ENCODE results near the gene LRWD1.
"Not testable (repeated sequence)": the region's sequence is repeated elsewhere in the genome, so short reads cannot be mapped to it uniquely, and the experiment has no call there.

Gene LRWD1

DNA sequence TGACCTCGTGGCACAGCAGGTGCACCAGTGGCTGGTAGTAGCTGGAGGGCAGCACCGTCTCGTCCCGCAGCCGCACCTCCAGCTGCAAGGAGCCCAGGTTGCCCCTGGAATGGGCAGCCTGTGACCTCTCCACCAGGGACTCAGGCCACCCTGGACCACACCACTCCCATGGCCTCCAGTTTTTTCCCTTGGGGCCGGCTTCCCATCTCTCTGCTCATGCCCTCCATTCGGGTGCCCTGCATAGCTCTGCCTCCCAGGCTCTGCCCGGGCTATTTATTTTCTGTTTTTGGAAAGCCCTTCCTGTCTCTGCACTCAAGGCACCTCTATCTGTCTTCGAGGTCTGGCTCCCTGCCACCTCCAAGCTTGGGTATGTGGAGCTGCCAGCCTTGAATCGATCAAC is 32.1 kb downstream of the LRWD1 start:
- DNase-seq (ENCODE audit: low read depth) = not testable (repeated sequence)

DNA sequence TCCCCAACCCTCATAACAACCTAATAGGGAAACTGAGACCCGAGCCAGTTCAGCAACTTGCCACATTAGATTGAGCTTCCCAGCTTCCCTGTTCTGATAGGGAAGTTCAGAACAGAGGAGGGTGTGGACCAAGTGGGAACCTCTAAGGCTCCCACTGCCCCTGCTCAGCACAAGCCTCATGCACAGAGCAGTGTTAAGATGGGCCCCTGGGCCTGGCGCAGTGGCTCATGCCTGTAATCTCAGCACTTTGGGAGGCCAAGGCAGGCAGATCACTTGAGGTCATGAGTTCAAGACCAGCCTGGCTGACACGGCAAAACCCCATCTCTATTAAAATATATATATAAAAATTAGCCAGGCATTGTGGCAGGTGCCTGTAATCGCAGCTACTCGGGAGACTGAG is 32.5 kb downstream of the LRWD1 start:
- DNase-seq (ENCODE audit: low read depth) = not testable (repeated sequence)

DNA sequence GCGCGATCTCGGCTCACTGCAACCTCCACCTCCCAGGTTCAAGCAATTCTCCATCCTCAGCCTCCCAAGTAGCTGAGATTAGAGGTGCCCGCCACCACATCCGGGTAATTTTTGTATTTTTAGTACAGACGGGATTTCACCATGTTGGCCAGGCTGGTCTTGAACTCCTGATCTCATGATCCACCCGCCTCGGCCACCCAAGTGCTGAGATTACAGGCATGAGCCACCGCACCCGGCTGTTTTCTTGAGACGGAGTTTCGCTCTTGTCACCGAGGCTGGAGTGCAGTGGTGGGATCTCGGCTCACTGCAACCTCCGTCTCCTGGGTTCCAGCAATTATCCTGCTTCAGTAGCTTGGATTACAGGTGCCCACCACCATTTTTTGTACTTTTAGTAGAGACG is 33.5 kb downstream of the LRWD1 start:
- DNase-seq (ENCODE audit: low read depth) = not testable (repeated sequence)

DNA sequence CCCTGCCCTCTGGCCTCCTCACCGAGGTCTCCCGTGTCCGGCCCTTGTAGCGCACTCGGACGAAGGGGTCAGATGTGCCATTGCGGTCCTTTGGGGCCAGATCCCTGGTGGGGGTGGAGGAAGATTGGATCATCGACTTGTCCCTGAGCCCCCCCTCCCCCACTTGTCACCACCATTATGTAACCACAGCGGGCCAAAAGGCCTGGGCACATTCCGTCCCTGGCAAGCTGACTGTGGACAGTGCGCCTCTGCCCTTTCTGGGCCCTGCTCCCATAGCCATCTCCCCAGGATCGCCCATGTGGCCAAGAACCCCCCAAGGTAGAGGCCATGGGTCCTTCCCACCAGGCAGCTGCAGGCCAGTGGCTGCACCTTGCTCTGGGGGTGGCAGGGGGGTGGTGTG is 38.4 kb downstream of the LRWD1 start:
- not testable (repeated sequence) for DNase-seq (ENCODE audit: low read depth)

DNA sequence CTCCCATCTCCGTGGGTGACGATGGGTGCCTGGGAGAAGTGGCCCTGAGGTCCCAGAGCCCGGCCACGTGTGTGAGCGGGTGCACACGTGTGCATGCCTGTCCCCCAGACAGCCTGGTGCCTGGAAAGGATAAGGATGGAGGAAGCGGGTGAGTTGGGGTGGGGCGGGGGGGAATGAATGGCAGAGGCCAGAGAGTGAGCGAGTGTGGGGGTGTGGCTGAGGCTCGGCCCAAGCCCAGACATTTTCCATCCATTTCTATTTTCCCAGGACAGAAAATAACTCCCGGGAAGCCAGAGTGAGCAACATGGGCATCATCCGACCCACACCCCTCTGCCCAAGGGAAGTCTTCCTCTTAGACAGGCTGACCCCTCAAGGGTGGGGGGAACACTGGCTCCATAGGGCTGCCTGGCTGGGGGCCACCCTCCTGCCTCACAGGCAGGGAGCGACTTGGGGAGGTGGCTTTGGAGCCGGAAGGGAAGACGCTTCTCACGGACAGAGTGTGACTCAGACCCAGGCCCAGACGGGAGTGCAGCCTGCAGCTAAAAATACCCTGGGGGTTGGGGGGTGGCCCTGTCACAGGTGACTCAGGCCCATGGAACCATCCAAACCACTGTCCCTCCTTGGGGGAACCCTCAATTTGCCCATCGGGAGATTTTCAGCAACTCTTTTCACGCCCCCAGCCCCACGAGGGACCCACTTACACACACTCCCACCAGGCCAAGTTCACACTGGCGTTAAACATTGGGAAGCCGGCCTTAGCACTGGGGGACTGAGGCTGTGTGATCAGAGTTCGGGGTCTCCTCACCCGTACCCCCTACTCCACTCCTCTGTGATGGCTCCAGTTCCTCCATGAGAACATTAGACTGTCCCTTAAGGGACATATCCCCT is 40.8 kb downstream of the LRWD1 start:
- DNase-seq (ENCODE audit: low read depth) = not testable (repeated sequence)

DNA sequence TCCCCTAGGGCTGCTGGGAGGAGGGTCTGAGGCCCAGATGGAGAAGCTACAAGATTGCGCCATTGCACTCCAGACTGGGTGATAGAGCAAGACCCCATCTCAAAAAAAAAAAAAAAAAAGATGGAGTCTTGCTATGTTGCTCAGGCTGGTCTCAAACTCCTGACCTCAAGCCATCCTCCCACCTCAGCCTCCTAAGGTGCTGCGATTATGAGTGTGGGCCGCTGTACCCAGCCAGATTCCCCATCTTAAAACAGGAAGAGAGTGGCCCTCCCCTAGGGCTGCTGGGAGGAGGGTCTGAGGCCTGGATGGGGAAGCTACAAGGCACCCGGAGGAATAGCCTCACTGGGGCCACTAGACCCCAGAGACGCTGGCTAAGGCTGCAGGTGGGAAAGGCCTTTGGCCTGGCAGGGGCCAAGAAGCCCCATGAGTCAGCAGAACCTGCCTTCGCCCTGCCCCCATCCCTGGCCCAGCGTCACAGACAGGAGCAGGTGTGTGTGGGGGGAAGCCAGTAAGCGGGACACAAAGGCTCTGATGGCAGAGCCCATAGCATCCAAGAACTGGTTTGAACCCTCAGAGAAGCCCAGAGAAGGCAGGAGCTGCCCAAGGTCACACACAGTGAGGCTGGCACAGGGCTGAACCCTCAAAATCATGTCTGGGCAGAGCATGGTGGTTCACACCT is 42.8 kb downstream of the LRWD1 start:
- not testable (repeated sequence) for DNase-seq (ENCODE audit: low read depth)

DNA sequence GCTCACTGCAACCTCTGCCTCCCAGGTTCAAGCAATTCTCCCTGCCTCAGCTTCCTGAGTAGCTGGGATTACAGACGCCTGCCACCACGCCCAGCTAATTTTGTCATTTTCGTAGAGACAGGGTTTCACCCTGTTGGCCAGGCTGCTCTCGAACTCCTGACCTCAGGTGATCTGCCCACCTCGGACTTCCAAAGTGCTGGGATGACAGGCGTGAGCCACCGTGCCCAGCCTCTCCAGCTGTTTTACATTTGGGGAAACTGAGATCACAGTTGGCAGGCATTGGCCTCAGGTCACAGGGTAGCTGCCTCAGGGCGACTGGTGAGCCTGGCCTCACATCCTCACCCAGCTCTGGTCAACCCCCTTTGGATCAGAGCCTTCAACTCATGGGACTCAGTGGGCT is 45.8 kb downstream of the LRWD1 start:
- not testable (repeated sequence) for DNase-seq (ENCODE audit: low read depth)

DNA sequence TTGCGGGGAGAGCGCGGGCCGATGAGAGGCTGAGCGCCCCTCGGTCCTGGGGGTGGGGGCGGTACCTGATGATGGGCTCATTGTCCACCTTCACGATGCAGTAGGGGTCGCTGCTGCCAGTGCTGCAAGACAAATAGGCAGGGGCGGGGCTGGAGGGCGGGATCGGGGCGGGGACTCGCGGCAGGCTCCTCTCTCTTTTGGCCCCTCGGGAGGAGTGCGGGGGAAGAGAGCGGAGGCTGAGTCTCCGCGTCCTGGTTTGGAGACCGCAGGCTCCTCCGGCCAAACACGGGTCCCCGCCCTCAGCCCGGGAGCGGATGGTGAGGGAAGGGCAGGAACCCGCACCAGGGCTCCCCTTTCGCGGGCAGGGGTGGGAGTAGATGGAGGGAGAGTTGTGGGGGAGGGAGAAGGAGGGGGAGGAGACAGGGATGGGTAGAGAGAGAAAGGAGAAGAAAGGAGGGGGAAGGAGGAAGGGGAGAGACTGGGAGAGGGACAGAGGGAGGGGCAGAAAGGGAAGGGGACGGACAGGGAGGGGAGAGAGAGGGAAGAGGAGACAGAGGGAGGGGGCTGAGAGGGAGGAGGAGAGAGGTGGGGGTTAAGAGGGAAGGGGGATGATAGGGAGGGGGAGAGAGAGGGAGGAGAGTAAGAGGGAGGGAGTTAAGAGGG is 47.2 kb downstream of the LRWD1 start:
- not testable (repeated sequence) for DNase-seq (ENCODE audit: low read depth)

DNA sequence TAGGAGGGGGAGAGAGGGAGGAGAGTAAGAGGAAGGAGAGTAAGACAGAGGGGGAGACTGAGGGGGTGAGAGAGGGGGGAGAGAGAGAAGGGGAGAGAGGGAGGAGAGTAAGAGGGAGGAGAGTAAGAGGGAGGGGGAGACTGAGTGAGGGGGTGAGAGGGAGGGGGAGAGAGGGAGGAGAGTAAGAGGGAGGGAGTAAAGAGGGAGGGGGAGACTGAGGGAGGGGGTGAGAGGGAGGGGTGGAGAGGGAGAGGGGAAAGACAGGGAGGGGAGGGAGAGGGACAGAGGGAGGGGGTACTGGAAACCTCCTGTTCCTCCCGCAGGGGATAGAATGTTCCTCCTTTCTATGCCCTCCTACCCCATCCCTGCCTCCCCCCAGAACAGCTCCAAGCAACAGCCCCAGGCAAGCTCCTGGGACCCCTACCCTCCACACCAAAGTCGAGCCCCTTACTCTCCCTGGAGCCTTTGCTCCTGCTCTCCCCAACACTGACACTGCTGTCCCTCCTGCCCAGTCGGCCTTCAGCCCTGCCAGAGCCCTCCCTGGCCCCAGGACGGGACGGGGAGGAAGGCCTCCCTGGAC is 47.9 kb downstream of the LRWD1 start:
- not testable (repeated sequence) for DNase-seq (ENCODE audit: low read depth)

DNA sequence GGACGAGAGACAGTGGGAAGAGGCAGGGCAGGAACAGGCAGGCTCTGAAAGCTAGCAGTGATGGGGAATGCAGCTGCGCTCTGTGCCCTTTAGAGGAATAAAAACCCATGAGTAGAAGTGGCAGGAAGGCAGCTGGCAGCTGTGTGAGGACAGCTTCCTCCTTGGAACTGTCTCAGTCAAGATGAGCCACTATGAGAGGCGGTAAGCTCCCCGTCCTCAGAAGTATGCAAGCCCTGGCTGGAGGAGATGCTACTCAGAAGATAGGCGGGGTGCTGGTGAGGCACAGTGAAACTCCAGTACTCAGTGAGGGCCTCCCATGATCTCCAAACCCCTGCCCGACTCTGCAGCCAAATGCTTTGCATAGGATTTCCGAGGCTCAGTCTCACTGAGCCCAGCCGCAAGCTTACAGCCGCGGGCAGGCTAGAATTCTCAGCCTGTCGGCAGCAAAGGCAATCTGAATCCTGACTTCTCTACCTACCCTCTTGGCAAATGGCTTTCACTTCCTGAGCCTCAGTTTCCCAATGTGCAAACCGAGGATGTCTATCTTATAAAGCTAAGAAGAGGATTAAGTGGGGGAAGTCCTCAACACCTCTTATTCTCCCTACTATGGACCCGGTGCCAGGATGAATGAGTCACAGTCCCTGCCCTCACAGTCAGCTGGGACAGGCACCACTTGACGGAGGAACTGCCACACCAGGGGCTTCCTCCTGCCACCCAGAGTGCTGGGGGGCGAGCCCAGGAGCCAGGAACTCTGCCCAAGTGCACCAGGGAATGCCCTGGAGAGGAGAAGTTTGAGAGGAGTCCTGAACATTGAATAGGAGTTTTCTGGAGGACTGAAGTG is 50.3 kb downstream of the LRWD1 start:
- not testable (repeated sequence) for DNase-seq (ENCODE audit: low read depth)

DNA sequence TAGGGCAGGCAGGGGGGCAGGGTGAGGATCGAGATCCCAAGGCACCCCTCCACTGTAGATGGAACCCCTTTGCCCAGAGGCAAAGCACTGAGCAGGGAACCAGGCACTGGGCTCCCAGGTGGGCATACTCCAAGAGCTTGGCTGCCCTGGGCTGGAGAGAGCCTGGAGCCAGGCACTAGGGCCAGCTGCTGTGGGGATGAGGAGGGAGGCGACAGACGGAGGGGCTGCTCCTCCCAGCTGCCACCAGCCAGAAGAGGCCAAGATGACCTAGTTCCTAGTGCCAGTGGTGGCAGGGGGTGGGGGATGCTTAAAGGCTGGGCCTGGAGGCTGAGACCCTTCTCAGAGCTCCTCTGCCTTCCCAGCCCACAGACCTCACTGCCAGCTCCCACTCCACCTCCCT is 51.1 kb downstream of the LRWD1 start:
- not testable (repeated sequence) for DNase-seq (ENCODE audit: low read depth)

DNA sequence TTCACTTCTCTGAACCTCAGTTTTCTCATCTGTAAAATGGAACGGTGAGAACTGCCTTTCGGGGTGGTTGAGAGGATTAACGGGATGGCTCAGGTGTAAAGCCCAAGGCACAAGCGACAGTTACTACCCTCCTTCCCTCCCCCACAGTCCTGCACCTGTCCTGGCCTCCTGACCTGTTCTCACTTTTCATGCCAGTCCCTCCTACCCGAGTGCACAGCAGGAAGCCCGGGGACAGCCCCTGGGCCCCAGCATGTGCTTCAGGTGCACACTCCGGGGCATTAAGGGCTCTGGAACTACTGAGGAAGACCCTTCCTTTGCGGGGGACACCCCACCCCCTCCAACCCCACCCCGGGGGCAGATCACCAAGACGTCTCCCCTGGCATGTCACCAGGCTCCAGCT is 52.2 kb downstream of the LRWD1 start:
- not testable (repeated sequence) for DNase-seq (ENCODE audit: low read depth)

DNA sequence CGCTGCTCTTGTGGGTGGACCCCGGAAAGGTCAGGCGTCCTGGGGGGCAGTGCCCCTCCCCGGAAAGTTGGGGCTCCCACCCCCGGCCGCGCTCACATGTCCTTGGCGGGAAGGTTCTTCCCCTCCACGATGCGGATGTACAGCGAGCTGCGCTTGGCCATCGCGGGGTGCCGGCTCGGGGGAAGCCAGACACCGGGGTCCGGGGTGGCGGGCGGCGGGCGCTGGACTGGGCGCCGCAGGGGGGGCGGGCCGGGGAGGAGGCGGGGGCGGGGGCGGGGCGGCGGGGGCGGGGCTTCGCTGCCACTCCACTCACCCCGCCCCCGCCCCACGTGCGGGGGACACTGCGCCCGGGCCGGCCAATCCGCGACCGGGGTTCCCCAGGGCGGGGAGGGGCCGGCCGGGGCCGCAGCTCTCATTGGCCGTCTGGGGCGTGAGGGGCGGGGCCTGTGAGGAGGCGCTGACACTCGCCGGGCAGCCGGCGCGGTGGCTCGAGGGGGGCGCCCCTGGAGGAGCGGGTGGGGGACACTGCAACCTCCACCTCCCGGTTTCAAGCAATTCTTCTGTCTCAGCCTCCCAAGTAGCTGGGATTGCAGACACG is 52.9 kb downstream of the LRWD1 start, which contains the start of gene RASA4B:
Gene RASA4B, minus strand, starts transcription at position 228 of the 598 bp plus-strand sequence. Its CDS starts 67 bp downstream, at position 161.
- DNase-seq (ENCODE audit: low read depth) = not testable (repeated sequence)

DNA sequence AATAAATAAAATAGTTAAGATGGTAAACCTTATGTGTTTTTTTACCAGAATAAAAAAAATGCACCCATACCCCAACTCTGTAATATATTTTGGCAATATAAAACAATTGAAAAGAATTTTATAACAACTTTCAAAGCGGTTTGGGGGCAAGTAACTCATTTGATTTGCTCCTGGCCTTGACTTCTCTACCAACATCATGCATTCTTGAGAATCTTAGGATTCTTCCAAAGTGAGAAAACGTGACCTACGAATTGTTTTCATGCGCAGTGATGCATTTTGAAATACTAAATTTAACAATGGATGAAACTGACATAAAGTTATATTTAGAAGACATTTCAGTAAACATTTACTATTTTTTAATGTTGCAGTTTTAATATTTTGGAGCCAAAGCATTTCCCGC is 56.0 kb downstream of the LRWD1 start:
- not testable (repeated sequence) for DNase-seq (ENCODE audit: low read depth)
